Measurements from ENCODE around the gene ACADL. TPM values are rescaled to one million over a fixed set of nuclear protein-coding genes. Genes with fewer than 3 reads are reported as not detected.

Gene ACADL
- total RNA-seq, 1 donor: 0.63 TPM

DNA sequence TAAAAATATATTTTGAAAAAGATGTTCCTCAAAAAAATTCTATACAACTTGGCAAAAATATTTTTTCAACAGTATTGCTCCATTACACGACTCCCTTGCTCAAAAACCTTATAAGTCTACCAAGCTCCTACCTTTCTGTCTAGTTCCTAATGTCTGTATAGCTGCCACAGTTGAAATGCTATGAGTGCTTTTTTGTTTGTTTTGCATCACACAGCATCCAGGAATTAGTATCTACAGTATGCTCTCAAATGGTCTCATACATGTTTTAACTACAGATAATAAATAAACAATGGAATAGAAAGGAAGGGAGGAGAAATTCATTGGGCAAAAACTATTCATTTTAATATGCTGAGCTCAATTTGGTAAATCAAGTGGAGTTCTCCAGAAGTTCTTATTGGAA, 17.3 kb downstream of the ACADL start:
- DNase-seq (ENCODE audit: low read depth): no peak
- TF ChIP-seq, protein P1, sequence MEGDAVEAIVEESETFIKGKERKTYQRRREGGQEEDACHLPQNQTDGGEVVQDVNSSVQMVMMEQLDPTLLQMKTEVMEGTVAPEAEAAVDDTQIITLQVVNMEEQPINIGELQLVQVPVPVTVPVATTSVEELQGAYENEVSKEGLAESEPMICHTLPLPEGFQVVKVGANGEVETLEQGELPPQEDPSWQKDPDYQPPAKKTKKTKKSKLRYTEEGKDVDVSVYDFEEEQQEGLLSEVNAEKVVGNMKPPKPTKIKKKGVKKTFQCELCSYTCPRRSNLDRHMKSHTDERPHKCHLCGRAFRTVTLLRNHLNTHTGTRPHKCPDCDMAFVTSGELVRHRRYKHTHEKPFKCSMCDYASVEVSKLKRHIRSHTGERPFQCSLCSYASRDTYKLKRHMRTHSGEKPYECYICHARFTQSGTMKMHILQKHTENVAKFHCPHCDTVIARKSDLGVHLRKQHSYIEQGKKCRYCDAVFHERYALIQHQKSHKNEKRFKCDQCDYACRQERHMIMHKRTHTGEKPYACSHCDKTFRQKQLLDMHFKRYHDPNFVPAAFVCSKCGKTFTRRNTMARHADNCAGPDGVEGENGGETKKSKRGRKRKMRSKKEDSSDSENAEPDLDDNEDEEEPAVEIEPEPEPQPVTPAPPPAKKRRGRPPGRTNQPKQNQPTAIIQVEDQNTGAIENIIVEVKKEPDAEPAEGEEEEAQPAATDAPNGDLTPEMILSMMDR (IDR thresholded peaks at IDR 0.05; ENCODE audit: insufficient read depth, low read length): no peak
- H3K4me3 ChIP-seq (ENCODE audit: low read depth, low read length): no peak overlapping the region

DNA sequence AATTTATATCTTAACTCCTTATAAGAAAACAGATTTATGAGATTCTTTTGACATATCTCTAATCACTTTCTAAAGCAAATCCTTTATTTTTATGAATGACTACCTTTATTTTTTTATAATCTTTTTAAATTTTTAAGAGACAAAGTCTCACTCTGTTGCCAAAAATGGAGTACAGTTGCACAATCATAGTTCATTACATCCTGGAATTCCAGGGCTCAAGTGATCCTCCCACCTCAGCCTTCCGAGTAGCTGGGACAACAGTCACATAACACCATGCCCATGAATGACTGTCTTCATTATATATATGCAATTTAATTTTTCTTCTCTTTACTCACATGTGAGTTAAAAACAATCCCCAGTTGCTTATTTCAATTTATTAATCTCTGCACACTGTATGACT, 21.7 kb downstream of the ACADL start:
- TF ChIP-seq, protein P1 (IDR thresholded peaks at IDR 0.05; ENCODE audit: insufficient read depth, low read length): no peak

DNA sequence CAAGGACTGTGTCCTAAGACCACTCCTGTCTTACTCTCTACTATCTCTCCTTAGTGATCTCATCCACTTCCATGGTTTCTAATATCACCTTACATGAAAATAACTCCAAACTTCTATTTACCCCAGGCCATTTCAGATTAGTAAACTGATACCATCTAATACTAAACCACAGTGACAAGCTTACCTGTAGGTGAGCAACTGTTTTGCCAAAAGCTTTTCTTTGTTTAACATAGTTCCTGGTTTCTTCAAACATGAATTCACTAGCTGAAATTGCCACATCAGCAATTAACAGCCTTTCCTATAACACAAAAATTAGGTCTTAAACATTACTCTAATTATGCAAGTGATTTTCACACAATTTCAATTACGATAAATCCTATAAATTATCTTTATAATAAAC, 22.1 kb downstream of the ACADL start:
- H3K4me3 ChIP-seq (ENCODE audit: low read depth, low read length): no peak overlapping the region
- no peak for DNase-seq (ENCODE audit: low read depth)
- TF ChIP-seq, protein P1 (IDR thresholded peaks at IDR 0.05; ENCODE audit: insufficient read depth, low read length): no peak

More for the DNA sequence above, 21.7 kb downstream of the ACADL start:
- no peak overlapping the region for H3K4me3 ChIP-seq (ENCODE audit: low read depth, low read length)
- no peak for DNase-seq (ENCODE audit: low read depth)

DNA sequence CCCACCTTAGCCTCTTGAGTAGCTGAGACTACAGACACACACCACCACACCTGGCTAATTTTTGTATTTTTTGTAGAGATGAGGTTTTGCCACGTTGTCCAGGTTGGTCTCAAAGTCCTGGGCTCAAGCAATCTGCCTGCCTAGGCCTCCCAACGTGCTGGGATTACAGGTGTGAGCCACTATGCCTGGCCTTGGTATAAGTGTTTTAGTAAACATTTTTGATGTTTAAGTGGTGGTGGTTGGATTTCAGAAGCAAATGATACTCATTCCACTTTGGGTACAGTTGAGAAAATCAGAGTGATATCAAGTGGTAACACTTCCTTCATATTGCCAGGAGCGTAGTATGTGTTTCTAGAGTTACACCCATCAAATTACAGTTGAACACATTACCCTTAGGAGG, 25.4 kb downstream of the ACADL start:
- TF ChIP-seq, protein P1 (IDR thresholded peaks at IDR 0.05; ENCODE audit: insufficient read depth, low read length): no peak
- H3K4me3 ChIP-seq (ENCODE audit: low read depth, low read length): no peak overlapping the region
- DNase-seq (ENCODE audit: low read depth): no peak

- no peak overlapping the region for H3K4me3 ChIP-seq (ENCODE audit: low read depth, low read length)
- DNase-seq (ENCODE audit: low read depth): peak; percentile 61
- TF ChIP-seq, protein P1 (IDR thresholded peaks at IDR 0.05; ENCODE audit: insufficient read depth, low read length): peak; percentile 74
Measured at GRCh38 chr2:210199186-210199765, 26.0 kb downstream of the ACADL start.

- H3K4me3 ChIP-seq (ENCODE audit: low read depth, low read length): no peak overlapping the region
- peak; percentile 14 for DNase-seq (ENCODE audit: low read depth)
- TF ChIP-seq, protein P1 (IDR thresholded peaks at IDR 0.05; ENCODE audit: insufficient read depth, low read length): no peak
Measured at GRCh38 chr2:210198326-210198725, 26.9 kb downstream of the ACADL start.

GRCh38 chr2:210197720-210198119, 27.5 kb downstream of the ACADL start:
- TF ChIP-seq, protein P1 (IDR thresholded peaks at IDR 0.05; ENCODE audit: insufficient read depth, low read length): no peak
- no peak for DNase-seq (ENCODE audit: low read depth)
- H3K4me3 ChIP-seq (ENCODE audit: low read depth, low read length): no peak overlapping the region
